Neuronal stem cell (in vitro differentiated cells): ENCODE data around the gene CRYGS.

Source experiments
- DNase-seq: peaks from one replicate; pipeline ENCODE4 v3.0.0-alpha.2; 2013; ENCODE audit warnings: low spot score
- H2AFZ ChIP-seq: one replicate; pipeline ENCODE4 v1.6.1; 2013; ENCODE audit warnings: mild to moderate bottlenecking, low read length, inconsistent platforms
- H2AK5ac ChIP-seq: 2 replicates; pipeline ENCODE4 v1.6.1; 2013; ENCODE audit warnings: low read depth, mild to moderate bottlenecking, inconsistent platforms, low read length, moderate library complexity, mixed read lengths
- H2BK120ac ChIP-seq: 2 replicates; pipeline ENCODE4 v1.6.1; 2013; ENCODE audit warnings: low read depth, mild to moderate bottlenecking, inconsistent platforms, low read length, moderate library complexity, mixed read lengths
- H2BK12ac ChIP-seq: one replicate; pipeline ENCODE4 v1.6.1; 2013; ENCODE audit warnings: low read length, inconsistent platforms
- H2BK15ac ChIP-seq: 2 replicates; pipeline ENCODE4 v1.6.1; 2013; ENCODE audit warnings: mild to moderate bottlenecking, low read length, inconsistent platforms, mixed read lengths
- H2BK5ac ChIP-seq: one replicate; pipeline ENCODE4 v1.6.1; 2013; ENCODE audit warnings: inconsistent platforms, mild to moderate bottlenecking, low read length, moderate library complexity
- H3K14ac ChIP-seq: one replicate; pipeline ENCODE4 v1.6.1; 2013; ENCODE audit warnings: low read length, inconsistent platforms
- H3K18ac ChIP-seq: 2 replicates; pipeline ENCODE4 v1.6.1; 2013; ENCODE audit warnings: low read length, inconsistent platforms
- H3K23ac ChIP-seq: 2 replicates; pipeline ENCODE4 v1.6.1; 2013; ENCODE audit warnings: low read depth, mild to moderate bottlenecking, mixed read lengths, low read length, inconsistent platforms; ENCODE audit not compliant: poor library complexity
- H3K27ac ChIP-seq: replicated peaks from 3 replicates; pipeline ENCODE4 v1.5.1; 2013; ENCODE audit warnings: low read length, inconsistent platforms
- H3K27me3 ChIP-seq, 3 experiments: 2 replicates each; pipeline ENCODE4 v1.6.1; 2013; ENCODE audit warnings: low read length in 3 of 3, mild to moderate bottlenecking in 2 of 3, inconsistent platforms in 1 of 3, low read depth in 1 of 3, mixed read lengths in 1 of 3, moderate library complexity in 1 of 3; ENCODE audit not compliant: control insufficient read depth in 3 of 3, insufficient read depth in 3 of 3
- H3K36me3 ChIP-seq, 2 donors: replicated peaks in 1 of 2; 2 replicates each; pipeline ENCODE4 v1.6.1; 2013; ENCODE audit warnings: low read length in 2 of 2; ENCODE audit not compliant: control insufficient read depth in 2 of 2, insufficient read depth in 2 of 2
- H3K4ac ChIP-seq: 2 replicates; pipeline ENCODE4 v1.6.1; 2013; ENCODE audit warnings: inconsistent platforms, mild to moderate bottlenecking, low read length, moderate library complexity
- H3K4me1 ChIP-seq, 2 donors: 1 replicate in 1 of 2; 2 replicates in 1 of 2; pipeline ENCODE4 v1.6.1; 2013; ENCODE audit warnings: low read length in 2 of 2, low read depth in 1 of 2; ENCODE audit not compliant: control insufficient read depth in 2 of 2, insufficient read depth in 1 of 2
- H3K4me2 ChIP-seq: one replicate; pipeline ENCODE4 v1.6.1; 2013; ENCODE audit warnings: mild to moderate bottlenecking, low read length, inconsistent platforms; ENCODE audit not compliant: insufficient read depth, poor library complexity, severe bottlenecking
- H3K4me3 ChIP-seq, 2 donors: 2 replicates each; pipeline ENCODE4 v1.5.1; 2013; ENCODE audit warnings: low read length in 2 of 2, mild to moderate bottlenecking in 2 of 2, inconsistent platforms in 1 of 2, moderate library complexity in 1 of 2
- H3K79me1 ChIP-seq: one replicate; pipeline ENCODE4 v1.6.1; 2013; ENCODE audit warnings: low read depth, mild to moderate bottlenecking, inconsistent platforms, low read length, moderate library complexity
- H3K9ac ChIP-seq: one replicate; pipeline ENCODE4 v1.6.1; 2013; ENCODE audit warnings: mild to moderate bottlenecking, low read depth, low read length, inconsistent platforms; ENCODE audit not compliant: poor library complexity
- H3K9me3 ChIP-seq, 2 donors: replicated peaks in 1 of 2; 2 replicates each; pipeline versions ENCODE3 to v1.6.1; 2013; ENCODE audit warnings: low read length in 2 of 2, mild to moderate bottlenecking in 2 of 2, inconsistent platforms in 1 of 2, low read depth in 1 of 2, mixed read lengths in 1 of 2, moderate library complexity in 1 of 2; ENCODE audit not compliant: control insufficient read depth in 2 of 2, insufficient read depth in 1 of 2
- H4K8ac ChIP-seq: one replicate; pipeline ENCODE4 v1.6.1; 2013; ENCODE audit warnings: low read depth, mild to moderate bottlenecking, inconsistent platforms, low read length, moderate library complexity
- H4K91ac ChIP-seq: one replicate; pipeline ENCODE4 v1.6.1; 2013; ENCODE audit warnings: low read length, low read depth, mild to moderate bottlenecking, inconsistent platforms; ENCODE audit not compliant: poor library complexity
- WGBS, 2 donors: extraction: QIAGEN DNeasy Blood & Tissue Kit; methylation state at CpG; one replicate each; pipeline ENCODE4 v1.1.7; 2013; ENCODE audit warnings: missing lambda C conversion rate in 2 of 2, mixed read lengths in 1 of 2; ENCODE audit not compliant: insufficient read length in 2 of 2, insufficient replicate concordance in 1 of 2; ENCODE audit errors: extremely low coverage in 2 of 2; 5-methylcytosine and 5-hydroxymethylcytosine counted together

Gene CRYGS

DNA sequence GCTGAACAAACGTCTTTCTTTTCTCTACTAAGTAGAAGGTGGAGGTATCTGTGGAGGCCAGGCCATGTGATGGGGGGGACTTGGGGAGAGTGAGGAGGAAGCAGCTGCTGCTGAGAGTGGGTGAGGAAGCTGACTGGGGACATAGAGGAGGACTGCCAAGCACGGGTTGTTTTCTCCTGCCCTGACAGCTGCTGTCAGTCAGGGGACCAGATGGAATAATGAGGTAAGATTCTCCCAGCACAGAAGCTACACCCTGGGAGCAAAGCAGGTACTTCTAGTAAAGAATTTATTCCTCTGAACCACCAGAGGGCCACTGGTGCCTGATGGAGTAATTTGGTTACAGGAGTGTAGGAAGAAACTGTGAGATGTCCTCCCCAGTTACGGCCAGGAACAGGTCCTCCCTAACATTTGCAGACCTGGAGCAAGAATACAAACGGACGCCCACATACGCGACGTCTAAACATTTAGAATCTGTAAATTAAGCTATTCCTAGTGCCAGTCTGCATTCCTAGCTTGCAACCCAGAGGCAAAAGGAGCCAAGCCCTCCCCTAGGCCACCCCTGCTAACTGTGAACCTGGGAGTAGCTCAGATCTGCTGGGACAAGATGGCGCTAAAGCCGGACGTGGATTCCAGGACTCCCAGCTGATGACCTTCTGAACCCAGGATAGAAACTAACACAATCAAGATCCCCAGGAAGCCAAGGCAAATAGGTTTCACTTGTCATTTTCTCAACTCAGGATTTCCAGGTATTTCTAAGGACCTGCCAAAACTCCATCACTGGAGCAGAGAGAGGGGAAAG, 14.8 kb downstream of the CRYGS start:
- no peak overlapping the region for H3K4me2 ChIP-seq
- no CpG with 5 or more reads among the region's 11 CpGs for WGBS, 2 donors

DNA sequence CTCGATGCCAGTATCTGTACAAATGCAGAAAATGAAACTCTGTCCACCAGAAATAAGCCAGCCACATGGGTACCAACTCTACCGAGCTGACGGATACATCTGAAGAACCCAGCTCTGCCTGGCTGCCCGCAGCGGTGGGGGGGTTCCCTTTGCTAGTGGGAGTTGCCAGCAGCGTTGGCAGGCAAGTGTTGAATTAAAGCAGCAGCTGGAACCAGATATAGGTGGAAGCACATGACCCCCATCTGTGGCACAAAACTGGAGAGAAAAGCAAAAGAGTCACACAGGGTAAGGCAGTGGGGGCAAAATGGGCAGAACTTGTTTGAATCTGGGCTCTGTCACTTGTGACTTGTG, 17.9 kb downstream of the CRYGS start:
- WGBS, 2 donors: no CpG with 5 or more reads among the region's 6 CpGs
- Histone ChIP-seq H4K91ac (no peak overlapping the region), H2AFZ (no peak overlapping the region), H2BK12ac (no peak overlapping the region), H3K4me2 (no peak overlapping the region), H3K14ac (no peak overlapping the region), H4K8ac (no peak overlapping the region), H3K4me1 (peaks cover 22 to 25% of the 10 kb centered on the region in 2 donors), H2BK120ac (no peak overlapping the region), H2BK15ac (no peak overlapping the region), H3K18ac (no peak overlapping the region), H3K9me3 (peaks cover 0 to 2% of the 10 kb centered on the region in 2 donors), H3K27me3 (no peaks in the 10 kb centered on the region), H3K36me3 (no peaks in the 10 kb centered on the region), H3K9ac (no peak overlapping the region), H2AK5ac (no peak overlapping the region), H3K4ac (no peak overlapping the region), H3K23ac (no peak overlapping the region), H2BK5ac (no peak overlapping the region), H3K79me1 (no peaks in the 10 kb centered on the region), H3K27ac (no peak overlapping the region), H3K4me3 (no peak overlapping the region)
- no peak for DNase-seq

More for the DNA sequence above, 14.8 kb downstream of the CRYGS start:
- no peak overlapping the region for H2BK5ac ChIP-seq
- H3K18ac ChIP-seq: no peak overlapping the region
- H3K9me3 ChIP-seq: peaks cover 0 to 2% of the 10 kb centered on the region in 2 donors
- H3K9ac ChIP-seq: no peak overlapping the region
- no peak overlapping the region for H3K23ac ChIP-seq
- H4K8ac ChIP-seq: no peak overlapping the region
- no peaks in the 10 kb centered on the region for H3K36me3 ChIP-seq
- DNase-seq: peak; percentile 40
- H3K14ac ChIP-seq: no peak overlapping the region
- no peak overlapping the region for H4K91ac ChIP-seq
- H2AK5ac ChIP-seq: no peak overlapping the region
- H3K79me1 ChIP-seq: no peaks in the 10 kb centered on the region
- peak overlapping the region; percentile 52 for H2BK120ac ChIP-seq
- H2BK12ac ChIP-seq: no peak overlapping the region
- H2BK15ac ChIP-seq: no peak overlapping the region
- H2AFZ ChIP-seq: no peak overlapping the region
- H3K4ac ChIP-seq: no peak overlapping the region
- H3K27me3 ChIP-seq: peaks cover 0 to under 1% (median 0%) of the 10 kb centered on the region in 3 experiments
- no peak overlapping the region for H3K4me3 ChIP-seq
- peak overlapping the region; percentile 39 for H3K27ac ChIP-seq
- peaks cover 13 to 27% of the 10 kb centered on the region in 2 donors for H3K4me1 ChIP-seq

DNA sequence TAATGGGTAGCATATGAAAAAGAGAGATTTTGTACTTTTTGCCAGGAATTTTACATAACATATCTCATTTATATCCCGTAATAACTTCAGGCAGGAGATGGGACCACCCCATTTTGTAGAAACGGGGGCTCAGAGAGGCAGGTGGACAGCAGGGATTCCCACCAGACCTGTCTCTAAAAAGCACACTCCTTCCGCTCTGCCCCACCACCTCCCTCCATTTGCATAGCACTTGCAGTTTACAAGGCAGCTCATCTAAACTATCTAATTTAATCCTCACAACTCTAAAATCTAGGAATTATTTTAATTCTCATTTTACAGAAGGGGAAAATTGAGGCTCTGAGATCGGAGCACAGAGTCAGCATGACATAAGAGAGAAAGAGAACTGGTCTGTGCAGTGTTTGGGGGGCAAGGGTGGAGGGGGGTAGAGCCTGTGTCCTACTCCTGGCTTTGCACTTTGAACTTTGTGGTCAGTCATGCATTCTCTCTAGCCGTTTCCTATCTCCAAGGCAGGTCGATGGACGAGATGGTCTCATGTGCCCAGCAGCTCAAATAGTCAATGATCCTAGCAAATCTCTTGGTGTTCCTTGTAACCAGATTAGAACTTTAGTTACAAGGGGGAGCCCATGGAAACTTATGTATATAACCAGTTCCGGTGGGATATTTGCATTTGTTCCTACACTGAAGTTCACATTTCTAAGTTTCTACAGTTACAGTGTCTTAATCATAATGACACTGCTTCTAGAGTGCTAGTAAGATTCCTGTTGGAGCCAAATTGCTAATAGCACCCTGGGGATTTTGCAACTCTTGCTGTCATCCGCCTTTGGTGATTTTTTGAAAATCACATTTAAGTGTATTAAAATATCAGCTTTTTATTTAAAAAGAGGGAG, 18.6 kb downstream of the CRYGS start:
- WGBS, 2 donors: no CpG with 5 or more reads among the region's 9 CpGs
- H3K4me1 ChIP-seq: peaks cover 19 to 25% of the 10 kb centered on the region in 2 donors
- H2AFZ ChIP-seq: no peak overlapping the region

DNA sequence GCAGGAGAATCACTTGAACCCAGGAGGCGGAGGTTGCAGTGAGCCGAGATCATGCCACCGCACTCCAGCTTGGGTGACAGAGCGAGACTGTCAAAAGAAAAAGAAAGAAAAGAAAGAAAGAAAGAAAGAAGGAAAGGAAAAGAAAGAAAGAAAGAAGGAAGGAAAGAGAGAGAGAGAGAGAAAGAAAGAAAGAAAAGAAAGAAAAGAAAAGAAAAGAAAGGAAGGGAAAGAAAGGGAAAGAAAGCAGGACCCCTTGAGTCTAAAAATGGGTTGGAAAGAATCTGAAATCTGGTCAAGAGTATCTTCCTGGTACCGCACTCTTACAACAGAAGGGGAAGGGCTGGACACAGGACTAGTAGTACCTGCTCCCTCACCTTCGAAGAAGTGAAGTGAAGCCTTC, 19.6 kb downstream of the CRYGS start:
- Histone ChIP-seq H2BK5ac (no peak overlapping the region), H2AFZ (no peak overlapping the region), H3K18ac (no peak overlapping the region), H2BK15ac (no peak overlapping the region), H3K4me3 (no peak overlapping the region), H4K91ac (no peak overlapping the region), H3K9ac (no peak overlapping the region), H3K23ac (no peak overlapping the region), H2BK12ac (no peak overlapping the region), H2AK5ac (no peak overlapping the region), H4K8ac (no peak overlapping the region), H3K27me3 (no peaks in the 10 kb centered on the region), H3K4me2 (no peak overlapping the region), H3K14ac (no peak overlapping the region), H3K79me1 (no peaks in the 10 kb centered on the region), H2BK120ac (no peak overlapping the region), H3K4ac (no peak overlapping the region), H3K9me3 (peaks cover 0 to 2% of the 10 kb centered on the region in 2 donors), H3K4me1 (peaks cover 9 to 20% of the 10 kb centered on the region in 2 donors), H3K36me3 (no peaks in the 10 kb centered on the region), H3K27ac (no peak overlapping the region)
- no CpG with 5 or more reads among the region's 6 CpGs for WGBS, 2 donors
- DNase-seq: no peak

More for the DNA sequence above, 18.6 kb downstream of the CRYGS start:
- Histone ChIP-seq H3K4me3 (no peak overlapping the region), H2AK5ac (no peak overlapping the region), H2BK12ac (no peak overlapping the region), H3K14ac (no peak overlapping the region), H2BK15ac (no peak overlapping the region), H3K9ac (no peak overlapping the region), H3K36me3 (no peaks in the 10 kb centered on the region), H4K8ac (no peak overlapping the region), H3K27me3 (no peaks in the 10 kb centered on the region), H3K4me2 (no peak overlapping the region), H2BK120ac (no peak overlapping the region), H3K18ac (no peak overlapping the region), H3K4ac (no peak overlapping the region), H3K27ac (no peak overlapping the region), H4K91ac (no peak overlapping the region), H3K23ac (no peak overlapping the region), H3K9me3 (peaks cover 0 to 2% of the 10 kb centered on the region in 2 donors), H2BK5ac (no peak overlapping the region), H3K79me1 (no peaks in the 10 kb centered on the region)
- DNase-seq: no peak
